ENCODE results near the gene TIMM17B.

The TIMM17B gene

DNA sequence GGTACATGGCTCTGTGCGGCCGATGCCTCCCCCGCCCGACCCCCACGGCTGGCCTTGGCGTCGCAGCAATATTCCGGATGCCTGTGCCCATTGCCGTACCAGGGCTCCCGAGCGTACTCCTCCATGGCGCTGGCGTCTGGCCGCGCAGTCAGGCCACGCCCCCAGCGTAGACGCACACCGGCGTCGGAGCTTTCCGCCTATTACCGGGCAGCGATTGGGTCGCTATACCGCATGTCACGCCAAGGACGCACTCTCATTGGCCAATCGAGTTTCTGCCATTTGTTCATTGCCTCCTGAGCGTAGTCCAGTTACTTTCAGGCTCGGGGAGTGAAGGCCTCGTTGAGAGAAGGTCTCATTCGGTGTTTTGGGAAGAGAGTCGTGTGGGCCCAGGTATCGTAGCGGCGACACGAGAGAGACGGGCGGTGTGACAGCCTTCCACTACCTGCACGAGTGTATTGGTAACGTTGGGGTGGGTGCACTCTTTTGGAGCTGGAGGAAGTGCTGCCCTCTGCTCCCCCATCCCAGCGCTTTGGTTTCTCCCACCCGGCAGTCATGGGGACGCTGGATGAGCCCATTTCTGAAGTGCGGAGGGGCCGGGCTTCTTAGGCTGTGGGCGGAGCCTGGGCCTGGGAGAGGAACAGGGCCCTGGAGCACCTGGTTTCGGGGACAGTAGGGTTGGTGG lies at the start of gene TIMM17B, which contains the start of gene PQBP1:
TIMM17B (minus strand) TSS at position 144 of the 682 bp plus-strand sequence; CDS start at position 125, 19 bp downstream.
PQBP1 (plus strand) TSS at position 306 of the 682 bp plus-strand sequence. CDS start 580 bp downstream, outside the sequence.
- peak; percentile 70 to 74 for DNase-seq (ENCODE audit: low read depth in 2 of 2)

- DNase-seq (ENCODE audit: low read depth in 2 of 2), result no peak
These were observed 48.2 kb upstream of the TIMM17B start for GRCh38 chrX:48945517-48946348.

- DNase-seq (ENCODE audit: low read depth in 2 of 2), result no peak
These were observed 45.3 kb upstream of the TIMM17B start for GRCh38 chrX:48942895-48943294.

DNA sequence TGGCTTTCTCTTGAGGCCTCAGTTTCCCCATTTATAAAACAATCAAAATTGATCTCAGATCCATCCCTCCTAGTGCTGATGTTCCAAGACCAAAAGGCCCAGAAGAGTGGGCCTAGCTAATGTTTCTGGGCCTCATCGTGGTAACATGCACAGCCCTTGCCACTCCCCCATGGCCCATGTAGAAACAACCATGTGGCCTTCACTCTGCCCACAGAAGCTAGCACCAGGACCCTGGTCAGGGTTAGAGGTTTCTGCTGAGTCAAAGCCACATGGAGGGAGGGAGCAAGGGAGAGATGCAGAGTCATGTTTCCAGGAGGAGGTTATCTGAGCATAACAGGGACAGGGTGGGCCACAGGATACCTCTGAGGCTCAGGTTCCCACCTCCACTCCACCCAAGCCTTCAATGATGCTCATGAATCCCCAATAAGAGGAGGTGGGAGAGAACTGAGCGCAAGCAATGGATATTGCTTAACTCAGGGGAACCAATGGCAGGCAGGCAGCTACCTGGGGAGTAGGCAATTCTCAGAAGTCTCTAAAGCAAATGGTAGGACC lies 42.9 kb upstream of the TIMM17B start:
- DNase-seq (ENCODE audit: low read depth in 2 of 2), result no peak

GRCh38 chrX:48939524-48940228 lies 42.1 kb upstream of the TIMM17B start:
- no peak for DNase-seq (ENCODE audit: low read depth in 2 of 2)

DNA sequence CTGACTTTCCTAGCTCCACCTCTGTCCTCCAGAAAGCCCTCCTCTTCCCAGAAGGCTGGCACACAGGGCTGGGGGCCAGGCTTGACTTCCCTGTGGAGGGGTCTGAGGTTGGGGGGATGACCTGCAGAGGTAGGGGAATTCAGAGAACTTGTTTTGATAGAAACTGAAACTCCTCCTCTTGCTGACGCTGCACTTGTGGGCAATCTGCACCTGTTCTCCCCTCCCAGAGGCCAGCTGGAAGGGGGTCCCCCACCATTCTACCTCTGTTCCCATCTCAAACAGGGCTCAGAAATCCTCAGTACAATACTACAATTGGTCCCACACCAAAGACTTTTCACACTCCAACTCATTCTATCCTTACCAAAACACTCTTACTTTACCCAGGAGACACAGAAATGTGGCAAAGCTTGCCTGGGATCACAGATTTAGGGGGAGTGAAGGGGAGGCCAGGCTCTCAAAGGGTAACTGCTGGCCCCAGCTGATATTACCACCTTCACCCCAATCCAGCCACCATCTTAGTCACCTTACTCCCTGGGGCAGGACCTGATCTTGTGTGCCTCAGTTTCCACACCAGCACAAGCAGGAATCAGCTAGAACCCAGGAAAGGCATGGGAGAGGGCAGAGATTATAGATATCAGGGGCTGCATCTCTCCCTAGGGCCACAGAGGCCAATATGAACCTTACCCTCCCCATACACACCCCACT lies 41.3 kb upstream of the TIMM17B start:
- peak; percentile 61 to 65 for DNase-seq (ENCODE audit: low read depth in 2 of 2)

DNA sequence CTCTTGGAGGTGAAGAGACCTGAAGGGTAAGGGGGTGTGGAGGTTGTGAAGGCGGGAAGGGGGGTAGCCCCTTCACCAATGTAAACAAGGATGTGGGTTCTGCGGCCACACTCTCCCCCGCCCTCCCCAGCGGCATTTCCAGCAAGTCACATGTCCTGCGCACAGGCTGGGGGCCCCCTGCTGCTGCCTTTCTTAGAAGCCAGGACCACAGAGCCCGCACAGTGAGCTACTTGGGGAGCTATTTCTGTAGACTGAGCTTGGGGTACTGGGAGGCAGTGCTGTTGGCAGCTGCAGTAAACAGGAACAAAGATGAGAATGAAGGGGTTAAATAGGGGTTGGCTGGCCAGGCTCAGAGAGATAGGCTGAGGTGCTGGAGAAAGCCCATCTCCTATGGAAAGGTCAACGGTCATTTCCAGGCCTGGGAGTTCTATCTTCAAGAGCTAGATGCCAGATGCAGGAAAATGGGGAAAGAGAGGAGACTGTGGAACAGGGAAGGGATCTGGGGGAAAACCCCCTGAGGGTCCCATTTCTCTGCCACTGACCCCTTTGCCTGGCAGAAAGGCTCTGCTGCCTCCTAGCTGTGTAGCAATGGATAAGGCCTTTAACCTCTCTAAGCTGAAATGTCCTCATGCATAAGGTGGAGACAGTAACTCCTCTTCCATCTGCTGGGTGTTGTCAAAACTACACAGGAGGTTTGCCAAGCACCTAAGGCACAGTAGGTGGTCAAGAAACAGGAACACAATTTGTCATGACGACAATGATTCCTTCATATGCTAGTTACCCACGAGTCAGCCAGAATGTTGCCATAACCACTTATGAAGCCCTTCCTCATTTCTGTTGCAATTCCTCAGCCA lies 39.7 kb upstream of the TIMM17B start:
- DNase-seq (ENCODE audit: low read depth in 2 of 2), result peak; percentile 80 to 89

DNA sequence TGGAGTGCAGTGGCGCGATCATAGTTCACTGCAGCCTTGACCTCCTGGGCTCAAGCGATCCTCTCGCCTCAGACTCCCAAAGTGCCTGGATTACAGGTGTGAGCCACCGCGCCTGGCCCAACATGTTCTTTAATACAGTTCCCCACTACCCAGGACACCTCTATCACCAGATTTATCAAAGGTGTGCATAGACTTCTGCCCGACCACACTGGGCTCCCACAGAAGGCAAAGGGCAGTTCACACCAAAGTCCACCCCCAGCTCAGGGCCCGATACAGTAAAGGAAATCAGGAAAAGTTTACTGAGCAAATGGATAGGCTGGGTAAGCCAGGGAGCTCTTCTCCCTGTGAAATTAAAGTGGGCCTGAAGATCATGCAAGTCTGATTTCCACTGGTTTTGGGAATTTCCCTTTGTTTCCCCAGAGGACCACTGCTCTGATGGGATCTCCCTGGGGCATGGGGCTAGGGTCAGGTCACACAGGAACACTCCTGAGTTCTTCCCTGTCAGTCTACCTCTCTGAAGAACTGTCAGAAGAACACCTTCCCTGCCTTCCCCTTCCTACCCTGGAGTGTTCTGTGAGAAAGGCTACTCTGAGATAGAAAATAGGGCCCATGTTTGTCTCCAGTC lies 39.0 kb upstream of the TIMM17B start:
- DNase-seq (ENCODE audit: low read depth in 2 of 2), result no peak

DNA sequence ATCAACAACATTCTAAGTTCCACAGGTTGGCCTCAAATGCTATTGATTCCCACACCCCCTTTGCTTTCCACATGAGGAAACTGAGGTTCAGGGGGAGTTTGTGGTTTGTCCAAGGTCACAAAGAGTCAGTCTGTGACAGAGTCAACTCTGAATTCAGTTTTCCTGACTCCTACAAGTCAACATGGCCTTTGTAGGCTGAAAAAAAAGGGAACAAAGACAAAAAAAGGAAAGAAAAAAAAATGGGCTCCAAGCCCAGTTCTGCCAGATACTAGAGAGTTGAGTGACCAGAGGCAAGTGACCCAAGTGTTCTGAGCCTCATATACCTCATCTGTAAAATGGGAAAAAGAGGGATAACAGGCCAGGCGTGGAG lies 37.7 kb upstream of the TIMM17B start:
- no peak for DNase-seq (ENCODE audit: low read depth in 2 of 2)

DNA sequence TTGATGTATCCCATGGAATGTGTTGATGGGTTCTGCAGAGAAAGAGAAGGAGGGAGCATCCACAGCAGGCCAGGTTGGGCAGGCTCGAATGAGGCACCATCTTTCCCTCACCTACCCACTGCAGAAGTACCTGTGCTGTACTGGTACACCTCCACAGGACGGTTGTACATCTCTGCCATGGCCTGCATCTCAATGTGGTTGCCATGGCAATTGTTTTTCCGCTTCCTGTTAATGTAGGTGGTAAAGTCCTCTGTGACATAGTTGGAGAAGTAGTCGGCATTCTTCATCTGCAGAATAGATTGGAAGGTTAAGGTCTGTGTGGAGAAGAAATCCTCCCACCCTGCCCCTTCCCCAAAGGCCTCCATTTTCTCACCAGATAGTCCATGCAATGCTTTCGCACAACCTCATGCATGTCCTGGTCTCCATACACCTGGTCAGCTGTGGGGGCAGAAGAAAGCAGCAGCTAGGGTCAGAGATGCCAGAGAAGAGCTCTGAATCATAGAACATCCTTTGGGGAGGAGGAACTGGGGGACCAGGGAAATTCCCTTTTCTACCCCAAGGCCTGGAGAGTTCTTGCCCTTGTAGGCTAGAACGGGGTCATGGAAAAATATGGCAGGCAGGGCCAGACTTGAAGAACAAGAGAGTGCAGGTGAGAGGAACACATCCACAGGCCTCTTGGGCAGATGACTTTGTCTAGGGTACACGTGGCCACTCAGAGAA lies 37.2 kb upstream of the TIMM17B start:
- DNase-seq (ENCODE audit: low read depth in 2 of 2), result no peak

- no peak for DNase-seq (ENCODE audit: low read depth in 2 of 2)
These were observed 36.2 kb upstream of the TIMM17B start for GRCh38 chrX:48933757-48934156.

DNA sequence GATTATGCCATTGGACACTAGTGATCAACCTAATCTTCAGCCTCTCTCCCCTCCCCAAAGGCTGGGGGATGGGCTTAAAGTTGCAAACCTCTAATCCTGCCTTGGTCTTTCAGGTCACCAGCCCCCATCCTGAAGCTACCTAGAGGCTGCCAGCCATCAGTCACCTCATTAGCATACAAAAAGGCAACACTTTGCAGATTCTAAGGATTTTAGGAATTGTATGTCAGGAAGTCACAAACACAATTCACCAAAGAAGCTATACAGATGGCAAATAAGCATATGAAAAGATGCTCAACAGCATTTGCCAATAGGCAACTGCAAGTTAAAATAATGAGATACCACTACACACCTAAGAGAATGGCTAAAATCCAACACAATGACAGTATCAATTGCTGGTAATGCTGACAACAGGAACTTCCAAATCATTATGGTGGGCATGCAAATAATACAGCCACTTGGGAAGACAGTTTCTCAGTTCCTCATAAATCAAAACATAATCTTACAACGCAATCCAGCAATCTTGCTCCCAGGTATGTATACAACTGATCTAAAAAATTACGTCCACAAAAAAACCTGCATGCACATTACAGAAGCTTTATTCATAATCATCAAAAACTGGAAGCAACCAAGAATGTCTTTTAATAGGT lies 30.3 kb upstream of the TIMM17B start:
- DNase-seq (ENCODE audit: low read depth in 2 of 2), result no peak

- DNase-seq (ENCODE audit: low read depth in 2 of 2), result no peak
These were observed 29.6 kb upstream of the TIMM17B start for GRCh38 chrX:48927123-48927522.

DNA sequence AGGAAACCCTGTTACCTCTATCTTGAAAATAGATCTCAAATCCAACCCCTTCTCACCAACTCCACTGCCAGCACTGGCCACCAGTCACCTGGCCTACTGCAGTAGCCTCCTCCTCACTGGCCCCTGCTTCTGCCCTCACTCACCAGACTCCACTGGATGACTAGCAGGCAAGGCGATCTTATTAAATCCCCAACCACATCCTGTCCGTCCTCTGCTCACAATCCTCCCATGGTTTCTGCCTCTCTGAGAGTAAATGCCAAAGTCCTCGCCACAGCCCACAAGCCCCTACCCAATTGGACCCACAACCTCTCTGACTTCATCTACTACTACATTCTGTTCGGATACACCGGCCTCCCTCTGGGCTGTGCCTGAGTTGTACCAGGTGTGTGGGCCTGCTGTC lies 26.7 kb upstream of the TIMM17B start:
- no peak for DNase-seq (ENCODE audit: low read depth in 2 of 2)

GRCh38 chrX:48923771-48924170 lies 26.2 kb upstream of the TIMM17B start:
- no peak for DNase-seq (ENCODE audit: low read depth in 2 of 2)

DNA sequence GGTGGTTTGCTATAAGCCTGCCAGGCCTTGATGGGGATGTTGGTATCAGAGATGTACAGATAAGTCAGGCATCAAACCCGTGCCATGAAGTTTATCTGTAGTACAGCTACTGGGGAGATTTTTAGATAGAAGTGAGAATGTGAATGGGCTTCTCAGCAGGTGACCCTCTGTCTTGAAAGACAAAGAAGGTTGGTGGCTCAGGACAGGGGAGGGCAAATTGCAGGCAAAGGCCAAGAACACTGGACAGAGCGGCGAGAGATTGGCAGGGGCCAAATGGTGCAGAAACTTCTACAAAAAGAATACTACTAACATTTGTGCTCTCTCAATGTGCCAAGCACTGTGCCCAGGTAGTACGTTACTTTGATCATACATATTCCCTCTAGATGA lies 23.1 kb upstream of the TIMM17B start:
- no peak for DNase-seq (ENCODE audit: low read depth in 2 of 2)

DNA sequence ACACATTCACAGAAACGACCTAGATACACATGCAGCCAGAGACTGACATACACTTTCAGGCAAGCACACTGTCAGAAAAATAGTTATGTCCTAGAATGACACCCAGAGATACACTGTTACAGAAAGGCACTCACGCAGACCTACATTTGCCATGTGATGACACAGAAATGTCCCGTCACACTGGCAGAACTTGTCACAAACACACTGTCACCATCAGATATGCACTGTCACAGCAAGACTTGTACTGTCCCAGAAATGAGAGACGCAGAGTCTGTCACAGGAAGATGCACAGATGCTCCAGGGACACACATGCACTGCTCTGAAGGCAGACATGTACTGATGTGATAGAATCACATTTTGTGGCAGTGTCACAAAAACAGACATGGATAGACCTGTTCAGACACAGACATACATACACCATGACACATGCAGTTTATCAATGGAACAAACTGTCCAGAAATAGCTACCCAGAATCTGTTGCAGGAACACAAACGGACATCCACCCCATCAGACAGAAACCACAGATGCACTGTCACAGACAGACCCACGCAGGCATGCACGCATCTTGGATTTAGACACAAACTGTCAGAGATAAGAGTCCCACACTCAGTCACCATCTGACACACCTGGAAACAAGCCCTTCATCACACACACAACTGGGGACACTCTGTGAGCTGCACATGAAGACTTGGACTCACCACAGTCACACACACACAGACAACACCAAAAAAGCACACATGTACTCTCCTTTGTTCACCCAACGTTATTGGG lies 22.6 kb upstream of the TIMM17B start:
- DNase-seq (ENCODE audit: low read depth in 2 of 2), result no peak

- DNase-seq (ENCODE audit: low read depth in 2 of 2), result no peak
These were observed 21.8 kb upstream of the TIMM17B start for GRCh38 chrX:48919360-48919841.
